ENCODE data around the gene RPS3A.

GRCh38 chr4:151114338-151114737 is 14.9 kb downstream of the RPS3A start:
- no peak for TF ChIP-seq CTCF (IDR thresholded peaks at IDR 0.05; ENCODE audit: poor library complexity, severe bottlenecking)
- no peak for TF ChIP-seq REST (IDR thresholded peaks at IDR 0.05; ENCODE audit: borderline replicate concordance)
- TF ChIP-seq POLR2AphosphoS5 (IDR thresholded peaks at IDR 0.05) = no peak
- TF ChIP-seq EP300 (conservative IDR thresholded peaks at IDR 0.05; ENCODE audit: poor library complexity, severe bottlenecking) = no peak
- no peak for TF ChIP-seq MXI1 (conservative IDR thresholded peaks at IDR 0.05; ENCODE audit: poor library complexity, severe bottlenecking)
- TF ChIP-seq RAD21 (conservative IDR thresholded peaks at IDR 0.05) = no peak
- no peak for TF ChIP-seq EZH2 (IDR thresholded peaks at IDR 0.05; ENCODE audit: borderline replicate concordance, insufficient read depth, low read length, poor library complexity, severe bottlenecking)
- no peak for TF ChIP-seq TAF1 (IDR thresholded peaks at IDR 0.05; ENCODE audit: low read depth)

Measured in neural cell (in vitro differentiated cells).